ENCODE measurements around the gene AOPEP. TPM values are rescaled to one million over a fixed set of nuclear protein-coding genes. Genes with fewer than 3 reads are reported as not detected.

AOPEP gene
- polyA plus RNA-seq (ENCODE audit: insufficient read length in 3 of 3), result 10 to 100 TPM; 56.6 to 63.4 (median 60.7) TPM
- long read RNA-seq, donor 1, partial matches to known transcripts, result 0 of 6 reads
- long read RNA-seq, donor 1, other reads (novel, unspliced or antisense), result 0 of 6 reads
- long read RNA-seq, donor 2, partial matches to known transcripts, result 12 of 13 reads
- long read RNA-seq, donor 2, other reads (novel, unspliced or antisense), result 0 of 13 reads
- long read RNA-seq, donor 3, transcript C9orf3-213 (6 exons, 478 nt), result major isoform, 5 of 18 reads
- long read RNA-seq, donor 3, partial matches to known transcripts, result 5 of 18 reads
- long read RNA-seq, donor 3, other reads (novel, unspliced or antisense), result 6 of 18 reads
- long read RNA-seq, donor 4, partial matches to known transcripts, result 0 of 7 reads
- long read RNA-seq, donor 4, other reads (novel, unspliced or antisense), result 0 of 7 reads
- long read RNA-seq, donor 5, result 0 reads
- long read RNA-seq, donor 6, transcript C9orf3-213 (6 exons, 478 nt), result major isoform, 6 of 11 reads
- long read RNA-seq, donor 6, partial matches to known transcripts, result 0 of 11 reads
- long read RNA-seq, donor 6, other reads (novel, unspliced or antisense), result 0 of 11 reads
- long read RNA-seq, donor 7, partial matches to known transcripts, result 0 of 4 reads
- long read RNA-seq, donor 7, other reads (novel, unspliced or antisense), result 0 of 4 reads
- long read RNA-seq, donor 8, transcript C9orf3-213 (6 exons, 478 nt), result major isoform, 8 of 25 reads
- long read RNA-seq, donor 8, partial matches to known transcripts, result 0 of 25 reads
- long read RNA-seq, donor 8, other reads (novel, unspliced or antisense), result 14 of 25 reads
- long read RNA-seq, donor 9, partial matches to known transcripts, result 0 of 5 reads
- long read RNA-seq, donor 9, other reads (novel, unspliced or antisense), result 0 of 5 reads
- long read RNA-seq, donor 10, partial matches to known transcripts, result 0 of 6 reads
- long read RNA-seq, donor 10, other reads (novel, unspliced or antisense), result 0 of 6 reads
- long read RNA-seq, donor 11, partial matches to known transcripts, result 0 of 7 reads
- long read RNA-seq, donor 11, other reads (novel, unspliced or antisense), result 0 of 7 reads
- long read RNA-seq, donor 12, partial matches to known transcripts, result 0 of 2 reads
- long read RNA-seq, donor 12, other reads (novel, unspliced or antisense), result 0 of 2 reads
- long read RNA-seq, donor 13, result 0 reads
- long read RNA-seq, donor 14, partial matches to known transcripts, result 5 of 18 reads
- long read RNA-seq, donor 14, other reads (novel, unspliced or antisense), result 6 of 18 reads
- long read RNA-seq, donor 15, partial matches to known transcripts, result 0 of 1 reads
- long read RNA-seq, donor 15, other reads (novel, unspliced or antisense), result 0 of 1 reads
- long read RNA-seq, donor 16, partial matches to known transcripts, result 11 of 37 reads
- long read RNA-seq, donor 16, other reads (novel, unspliced or antisense), result 19 of 37 reads

- DNase-seq (ENCODE audit: extremely low read depth in 1 of 11, low read depth in 9 of 11, low spot score in 4 of 11), result peak; percentile 82 to 96 (median 92)
Observed at GRCh38 chr9:94726495-94727191, at the start of gene AOPEP. AOPEP (plus strand) TSS chr9:94726699; CDS start chr9:94759784, 33,085 bp downstream.

- DNase-seq (ENCODE audit: extremely low read depth in 1 of 11, low read depth in 9 of 11, low spot score in 4 of 11), result no peak
Observed at GRCh38 chr9:94677929-94678328, 48.6 kb upstream of the AOPEP start.

GRCh38 chr9:94679587-94679986, 46.9 kb upstream of the AOPEP start:
- no peak for DNase-seq (ENCODE audit: extremely low read depth in 1 of 11, low read depth in 9 of 11, low spot score in 4 of 11)

GRCh38 chr9:94680020-94680419, 46.5 kb upstream of the AOPEP start:
- no peak for DNase-seq (ENCODE audit: extremely low read depth in 1 of 11, low read depth in 9 of 11, low spot score in 4 of 11)

GRCh38 chr9:94680621-94681020, 45.9 kb upstream of the AOPEP start:
- no peak for DNase-seq (ENCODE audit: extremely low read depth in 1 of 11, low read depth in 9 of 11, low spot score in 4 of 11)

GRCh38 chr9:94681508-94681907, 45.0 kb upstream of the AOPEP start:
- peak in 3 of 11 donors; percentile 52 to 73 (median 58) for DNase-seq (ENCODE audit: extremely low read depth in 1 of 11, low read depth in 9 of 11, low spot score in 4 of 11)

GRCh38 chr9:94685359-94685758, 41.1 kb upstream of the AOPEP start:
- no peak for DNase-seq (ENCODE audit: extremely low read depth in 1 of 11, low read depth in 9 of 11, low spot score in 4 of 11)

GRCh38 chr9:94687451-94687850, 39.0 kb upstream of the AOPEP start:
- DNase-seq (ENCODE audit: extremely low read depth in 1 of 11, low read depth in 9 of 11, low spot score in 4 of 11), result no peak

GRCh38 chr9:94690344-94690743, 36.2 kb upstream of the AOPEP start:
- DNase-seq (ENCODE audit: extremely low read depth in 1 of 11, low read depth in 9 of 11, low spot score in 4 of 11), result no peak

- DNase-seq (ENCODE audit: extremely low read depth in 1 of 11, low read depth in 9 of 11, low spot score in 4 of 11), result peak in 2 of 11 donors; percentile 70 to 79
Observed at GRCh38 chr9:94692601-94693000, 33.9 kb upstream of the AOPEP start.

- DNase-seq (ENCODE audit: extremely low read depth in 1 of 11, low read depth in 9 of 11, low spot score in 4 of 11), result no peak
Observed at GRCh38 chr9:94693485-94694204, 32.9 kb upstream of the AOPEP start.

- no peak for DNase-seq (ENCODE audit: extremely low read depth in 1 of 11, low read depth in 9 of 11, low spot score in 4 of 11)
Observed at GRCh38 chr9:94696545-94696944, 30.0 kb upstream of the AOPEP start.

GRCh38 chr9:94697972-94698581, 28.4 kb upstream of the AOPEP start:
- peak in 2 of 11 donors; percentile 56 to 63 for DNase-seq (ENCODE audit: extremely low read depth in 1 of 11, low read depth in 9 of 11, low spot score in 4 of 11)

GRCh38 chr9:94699715-94700373, 26.7 kb upstream of the AOPEP start:
- no peak for DNase-seq (ENCODE audit: extremely low read depth in 1 of 11, low read depth in 9 of 11, low spot score in 4 of 11)

GRCh38 chr9:94700445-94700844, 26.1 kb upstream of the AOPEP start:
- DNase-seq (ENCODE audit: extremely low read depth in 1 of 11, low read depth in 9 of 11, low spot score in 4 of 11), result no peak

GRCh38 chr9:94703488-94704140, 22.9 kb upstream of the AOPEP start:
- DNase-seq (ENCODE audit: extremely low read depth in 1 of 11, low read depth in 9 of 11, low spot score in 4 of 11), result no peak
